Measurements from ENCODE around the gene CDIP1. TPM values are rescaled to one million over a fixed set of nuclear protein-coding genes. Genes with fewer than 3 reads are reported as not detected.
A peak's percentile ranks its signal among the peaks of the same experiment; 100 is the strongest.

Gene CDIP1
- total and polyA plus RNA-seq, 9 of the 15 experiments (the other 6 are each of a cell fraction or from before 2014, with no cell fraction given), result 0.29 TPM; not detected in 8

GRCh38 chr16:4525634-4526277 is 12.8 kb downstream of the CDIP1 start:
- Histone ChIP-seq H2AFZ (ENCODE audit: low read depth, low read length) (no peak overlapping the region), H3K9ac (ENCODE audit: insufficient read depth in 1 of 2, low read depth in 2 of 2, low read length in 2 of 2) (peak overlapping the region in 1 of 2 experiments; percentile 56; a peak in 2 of 4 replicates), H3K79me2 (ENCODE audit: control insufficient read depth, insufficient read depth, low read length) (no peaks in the 10 kb centered on the region), H3K4me1 (replicated peaks in 1 of 2; ENCODE audit: control insufficient read depth in 2 of 2, insufficient read depth in 2 of 2, low read length in 2 of 2) (peaks cover 14 to 25% of the 10 kb centered on the region in 2 experiments; a peak in 4 of 5 replicates), H3K27ac (ENCODE audit: extremely low read depth, low read depth, low read length) (no peak overlapping the region), H3K4me2 (ENCODE audit: insufficient read depth, low read length) (no peak overlapping the region), H3K9me3 (replicated peaks; ENCODE audit: control insufficient read depth, insufficient read depth, low read depth, low read length) (no peaks in the 10 kb centered on the region), H3K36me3 (ENCODE audit: control insufficient read depth, insufficient read depth, low read length) (no peaks in the 10 kb centered on the region), H3K9me1 (ENCODE audit: control insufficient read depth, insufficient read depth, low read length) (no peaks in the 10 kb centered on the region), H3K4me3 (no peak overlapping the region), H4K20me1 (replicated peaks; ENCODE audit: control insufficient read depth, insufficient read depth, low read length) (no peaks in the 10 kb centered on the region), H3K27me3 (ENCODE audit: control insufficient read depth in 2 of 2, insufficient read depth in 2 of 2, low read length in 2 of 2) (peaks cover 0 to 4% of the 10 kb centered on the region in 2 experiments; a peak in 1 of 5 replicates)
- in situ Hi-C loops (cut with MboI) (no loop called here), intact Hi-C loops (cut with micrococcal nuclease) (loop anchor here (10.0 kb wide), 1 partner anchor 429 kb away; the partner anchor contains the start of gene SEC14L5)
- BruUV-seq (replicated peaks), result no TSS peak
- no peak for TF ChIP-seq ZNF280A (IDR thresholded peaks at IDR 0.05; ENCODE audit: low read depth, partially characterized antibody)
- TF ChIP-seq, protein P1, sequence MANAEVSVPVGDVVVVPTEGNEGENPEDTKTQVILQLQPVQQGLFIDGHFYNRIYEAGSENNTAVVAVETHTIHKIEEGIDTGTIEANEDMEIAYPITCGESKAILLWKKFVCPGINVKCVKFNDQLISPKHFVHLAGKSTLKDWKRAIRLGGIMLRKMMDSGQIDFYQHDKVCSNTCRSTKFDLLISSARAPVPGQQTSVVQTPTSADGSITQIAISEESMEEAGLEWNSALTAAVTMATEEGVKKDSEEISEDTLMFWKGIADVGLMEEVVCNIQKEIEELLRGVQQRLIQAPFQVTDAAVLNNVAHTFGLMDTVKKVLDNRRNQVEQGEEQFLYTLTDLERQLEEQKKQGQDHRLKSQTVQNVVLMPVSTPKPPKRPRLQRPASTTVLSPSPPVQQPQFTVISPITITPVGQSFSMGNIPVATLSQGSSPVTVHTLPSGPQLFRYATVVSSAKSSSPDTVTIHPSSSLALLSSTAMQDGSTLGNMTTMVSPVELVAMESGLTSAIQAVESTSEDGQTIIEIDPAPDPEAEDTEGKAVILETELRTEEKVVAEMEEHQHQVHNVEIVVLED (CRISPR knock-in tag; IDR thresholded peaks at IDR 0.05), result no peak
- no peak for TF ChIP-seq SAFB (IDR thresholded peaks at IDR 0.05; ENCODE audit: borderline replicate concordance, low read depth, low read length)
- no peak for TF ChIP-seq ASH1L (IDR thresholded peaks at IDR 0.05; ENCODE audit: borderline replicate concordance, low read depth, partially characterized antibody)
- TF ChIP-seq HNRNPK (IDR thresholded peaks at IDR 0.05; ENCODE audit: low read depth, low read length, poor library complexity, severe bottlenecking), result no peak
- TF ChIP-seq, protein P2, sequence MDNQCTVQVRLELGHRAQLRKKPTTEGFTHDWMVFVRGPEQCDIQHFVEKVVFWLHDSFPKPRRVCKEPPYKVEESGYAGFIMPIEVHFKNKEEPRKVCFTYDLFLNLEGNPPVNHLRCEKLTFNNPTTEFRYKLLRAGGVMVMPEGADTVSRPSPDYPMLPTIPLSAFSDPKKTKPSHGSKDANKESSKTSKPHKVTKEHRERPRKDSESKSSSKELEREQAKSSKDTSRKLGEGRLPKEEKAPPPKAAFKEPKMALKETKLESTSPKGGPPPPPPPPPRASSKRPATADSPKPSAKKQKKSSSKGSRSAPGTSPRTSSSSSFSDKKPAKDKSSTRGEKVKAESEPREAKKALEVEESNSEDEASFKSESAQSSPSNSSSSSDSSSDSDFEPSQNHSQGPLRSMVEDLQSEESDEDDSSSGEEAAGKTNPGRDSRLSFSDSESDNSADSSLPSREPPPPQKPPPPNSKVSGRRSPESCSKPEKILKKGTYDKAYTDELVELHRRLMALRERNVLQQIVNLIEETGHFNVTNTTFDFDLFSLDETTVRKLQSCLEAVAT (IDR thresholded peaks at IDR 0.05), result no peak
- no peak for TF ChIP-seq ERF (CRISPR knock-in tag; IDR thresholded peaks at IDR 0.05)
- TF ChIP-seq ZNF512 (tag; IDR thresholded peaks at IDR 0.05), result no peak
- TF ChIP-seq ZNF134 (CRISPR knock-in tag; conservative IDR thresholded peaks at IDR 0.05), result no peak
- TF ChIP-seq BRD9 (IDR thresholded peaks at IDR 0.05; ENCODE audit: low read depth, partially characterized antibody), result no peak
- no peak for TF ChIP-seq ETS1 (conservative IDR thresholded peaks at IDR 0.05; ENCODE audit: control insufficient read depth, low read depth, low read length)
- no peak for TF ChIP-seq TGIF2 (CRISPR knock-in tag; IDR thresholded peaks at IDR 0.05)
- no peak for TF ChIP-seq TCF7L2 (IDR thresholded peaks at IDR 0.05; ENCODE audit: low read depth, low read length)
- WGBS (ENCODE audit: insufficient coverage, low coverage, missing lambda C conversion rate), result 60% methylated on average over 13 of the region's 13 CpGs
- ATAC-seq (no peak), FAIRE-seq (no peak), DNase-seq (ENCODE audit: extremely low read depth in 1 of 4, low spot score in 3 of 4) (no peak)
- ChIA-PET POLR2A (interaction anchor here (0.5 to 0.9 kb wide), 3 partner anchors 11 to 25 kb away, joined by 3 to 5 read pairs (median 3); no protein-coding TSS in a partner anchor), CTCF (ENCODE audit: low intra/inter-chr PET ratio) (no interaction called here)
